ENCODE data around the gene ENTREP1.

The ENTREP1 gene

DNA sequence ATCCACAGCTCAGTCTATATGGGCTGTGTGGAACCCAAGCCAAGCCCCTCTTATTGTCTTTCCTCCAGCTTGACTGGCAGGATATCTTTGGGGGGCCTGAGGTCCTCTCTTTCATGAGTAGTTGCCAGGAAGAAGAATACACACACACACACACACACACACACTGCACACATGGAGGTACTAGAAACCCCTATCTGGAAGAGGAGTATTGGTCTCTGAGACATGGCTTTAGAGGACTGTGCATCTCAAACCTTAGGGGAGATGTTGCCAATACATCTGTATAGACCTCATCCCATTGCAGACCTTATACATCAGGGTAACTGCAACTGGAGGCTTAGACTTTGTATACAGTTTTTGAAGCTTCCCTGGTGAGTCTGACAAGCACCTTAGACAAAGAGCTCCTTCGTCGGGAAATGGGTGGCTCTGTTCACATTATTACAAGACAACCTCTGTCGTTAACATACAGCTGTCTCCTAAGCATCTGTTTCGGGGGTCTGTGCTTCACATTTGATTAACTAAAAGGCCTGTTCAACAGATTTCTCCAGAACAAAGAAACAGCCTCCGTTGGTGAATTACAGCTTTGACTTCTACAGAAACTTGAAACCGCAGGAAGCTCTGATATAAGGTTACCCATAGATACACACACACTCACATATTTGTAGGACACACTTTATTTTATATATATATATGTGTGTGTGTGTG, 5.5 kb upstream of the ENTREP1 start:
- no peak for DNase-seq

DNA sequence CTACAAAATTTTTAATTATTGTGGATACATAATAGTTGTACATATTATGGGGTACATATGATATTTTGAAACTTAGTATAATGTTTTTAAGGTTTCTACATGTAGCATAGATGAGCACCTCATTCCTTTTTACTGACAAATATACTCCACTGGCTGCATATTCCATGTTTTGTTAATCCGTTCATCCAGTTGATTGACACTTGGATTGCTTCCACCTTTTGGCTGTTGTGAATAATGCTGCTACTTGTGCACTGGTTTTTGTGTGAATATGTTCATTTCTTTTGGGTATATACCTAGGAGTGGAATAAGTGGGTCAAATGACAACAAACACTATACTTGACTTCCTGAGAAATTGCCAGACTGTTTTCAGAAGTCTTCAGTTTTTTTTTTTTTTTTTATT, 2.8 kb upstream of the ENTREP1 start:
- DNase-seq, result no peak

DNA sequence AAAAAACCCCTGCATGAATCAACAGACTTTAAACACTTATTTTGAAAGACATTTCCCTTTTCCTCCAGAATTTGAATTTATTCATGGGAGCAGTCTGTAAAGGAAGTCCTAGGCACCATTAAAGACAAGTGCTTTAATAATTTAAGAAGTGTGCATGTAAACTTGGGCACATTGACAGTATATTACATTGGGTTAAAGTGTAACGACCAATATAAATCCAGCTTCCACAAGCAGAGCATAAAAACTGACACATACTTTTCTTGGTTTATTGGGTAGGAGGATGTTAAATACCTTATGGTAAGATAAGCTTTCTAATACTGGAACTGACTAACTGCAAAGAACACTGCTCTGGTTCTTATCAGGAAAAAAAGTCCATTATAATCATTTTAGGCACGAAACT, 1.2 kb upstream of the ENTREP1 start:
- DNase-seq, result no peak

DNA sequence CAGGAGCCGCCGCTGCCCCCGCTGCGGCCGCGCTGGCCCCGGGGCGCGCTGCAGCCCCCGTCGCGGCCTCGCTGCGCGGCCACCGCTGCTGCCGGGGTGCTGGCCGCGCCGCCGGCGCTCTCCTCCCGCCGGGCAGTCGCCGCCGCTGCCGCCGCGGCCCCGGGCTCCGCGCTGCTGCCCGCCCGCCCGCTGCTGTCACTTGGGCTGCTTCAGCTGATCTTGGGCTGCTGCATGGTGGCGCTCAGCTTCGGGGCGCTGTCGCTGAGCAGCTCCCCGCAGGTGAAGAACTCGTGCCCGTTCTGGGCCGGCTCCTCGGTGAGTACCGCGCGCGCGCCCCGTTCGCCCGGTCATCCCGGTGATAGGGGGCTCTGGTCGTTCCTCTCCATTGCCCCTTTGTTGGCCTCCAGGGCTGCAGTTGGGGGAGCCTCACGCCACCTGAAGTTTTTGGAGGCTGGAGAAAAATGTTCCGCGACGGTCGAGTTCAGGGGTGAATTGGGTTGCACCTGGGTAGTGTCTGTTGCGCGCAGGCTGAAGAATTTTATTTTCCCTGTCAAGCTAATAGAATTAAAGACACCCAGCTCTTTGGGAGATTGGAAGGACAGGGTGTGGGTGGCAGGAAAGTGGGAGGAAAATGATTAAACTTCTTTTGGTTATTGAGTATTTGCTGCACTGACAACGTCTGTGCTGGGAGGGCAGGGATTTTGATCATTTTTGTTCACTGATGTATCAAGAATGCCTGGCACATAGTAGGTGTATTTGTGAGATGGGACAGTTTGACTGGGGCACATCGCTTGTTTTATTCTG, 596 bp downstream of the ENTREP1 start:
- DNase-seq, result no peak

DNA sequence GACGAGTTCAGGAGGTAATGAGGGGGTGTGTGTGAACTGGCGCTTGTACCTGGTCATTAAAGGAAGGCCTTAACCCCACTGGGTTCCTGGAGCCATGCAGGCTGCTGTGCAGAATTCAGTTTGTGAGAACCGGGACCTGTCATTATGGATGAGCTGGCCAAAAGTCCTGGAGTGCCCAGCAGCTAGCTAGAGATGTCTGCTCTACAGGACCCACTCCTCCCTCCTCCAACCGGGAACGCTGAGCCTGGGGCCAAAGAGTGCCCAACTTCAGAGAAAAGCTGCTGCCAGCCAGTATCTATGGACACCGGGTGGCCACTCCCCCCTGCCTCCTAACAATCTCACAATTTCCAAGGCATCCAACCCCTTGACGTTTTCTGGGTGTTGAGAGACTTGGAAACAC, 1.2 kb downstream of the ENTREP1 start:
- no peak for DNase-seq

DNA sequence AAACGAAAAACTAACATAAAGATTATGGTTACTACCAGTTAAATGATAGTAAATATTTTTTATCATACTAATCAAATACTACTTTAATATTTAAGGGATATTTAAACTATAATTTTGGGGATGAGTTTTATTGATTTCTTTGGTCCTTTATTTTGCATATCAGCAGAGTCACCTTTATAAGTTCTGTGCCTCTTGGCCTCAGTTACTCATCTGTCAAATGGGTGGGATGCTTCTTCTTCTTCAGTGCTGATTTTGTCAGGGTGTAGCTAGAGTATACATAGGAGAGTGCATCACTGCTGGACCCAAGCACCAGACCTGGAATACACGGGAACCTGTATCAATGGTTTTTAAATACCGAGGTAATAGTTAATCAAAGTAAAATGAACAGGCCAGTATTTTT, 5.6 kb downstream of the ENTREP1 start:
- no peak for DNase-seq

DNA sequence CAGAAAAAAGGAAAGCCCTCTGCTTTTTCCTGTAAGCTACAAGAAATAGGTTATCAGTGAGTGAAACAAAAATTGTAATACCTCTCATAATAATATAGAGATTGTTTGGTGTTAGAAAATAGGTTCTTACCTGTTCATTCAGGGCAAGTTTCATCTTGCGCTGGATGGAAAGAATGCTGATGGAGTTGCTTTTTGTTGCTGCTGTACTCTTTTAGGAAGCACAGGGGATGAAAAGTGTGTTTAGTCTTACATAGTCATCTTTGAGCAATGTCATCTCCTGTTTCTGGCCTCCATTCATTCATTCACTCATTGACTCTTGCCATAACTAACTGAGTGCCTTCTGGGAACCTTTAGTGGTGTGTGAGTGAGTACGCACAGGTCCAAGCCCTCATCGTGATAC, 6.4 kb downstream of the ENTREP1 start:
- DNase-seq, result no peak

DNA sequence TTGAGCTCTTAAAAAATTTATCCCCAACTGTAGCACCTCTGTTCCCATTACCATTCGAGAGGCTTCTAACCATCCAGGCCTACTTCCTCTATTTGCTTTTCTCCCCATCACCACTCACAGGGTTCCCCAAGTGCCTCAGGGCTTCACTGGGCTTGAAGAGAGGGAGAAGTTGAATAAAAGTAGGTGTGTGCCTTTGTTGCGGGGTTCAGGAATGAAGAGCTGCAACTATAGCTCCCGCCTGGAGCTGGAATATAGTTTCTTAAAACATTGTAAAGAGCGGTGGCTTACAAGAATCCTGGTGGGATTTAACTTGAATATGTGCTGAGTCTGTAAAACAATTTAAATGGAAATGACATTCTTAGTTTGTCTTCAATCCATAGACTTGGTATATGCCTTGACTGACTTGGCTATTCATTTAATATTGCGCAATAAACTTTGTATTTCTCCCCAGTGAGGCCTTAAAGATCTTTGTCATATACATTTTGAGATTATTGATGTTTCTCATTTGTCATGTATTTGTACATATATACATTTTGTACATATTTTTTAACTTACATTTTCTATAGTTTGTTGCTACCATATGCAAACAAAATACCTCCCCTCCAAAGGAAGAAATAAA, 7.2 kb downstream of the ENTREP1 start:
- no peak for DNase-seq

DNA sequence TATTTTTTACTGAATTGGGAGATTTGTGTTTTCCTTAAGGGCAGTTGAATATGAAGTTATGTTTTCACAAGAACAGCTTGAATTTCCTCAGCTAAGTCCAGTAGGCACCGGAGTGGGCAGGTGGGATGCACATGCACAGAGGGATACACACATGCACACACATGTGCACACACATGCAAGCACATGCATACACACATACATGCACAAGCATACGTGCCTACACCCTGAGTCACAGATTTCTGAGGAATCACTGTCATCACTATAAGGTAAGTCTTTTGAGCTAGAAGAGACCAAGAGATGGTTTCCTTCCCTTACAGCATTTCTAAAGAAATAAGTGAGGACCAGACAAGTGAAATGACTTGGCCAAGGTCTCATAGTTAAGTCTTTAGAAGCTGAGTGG, 8.7 kb downstream of the ENTREP1 start:
- no peak for DNase-seq

DNA sequence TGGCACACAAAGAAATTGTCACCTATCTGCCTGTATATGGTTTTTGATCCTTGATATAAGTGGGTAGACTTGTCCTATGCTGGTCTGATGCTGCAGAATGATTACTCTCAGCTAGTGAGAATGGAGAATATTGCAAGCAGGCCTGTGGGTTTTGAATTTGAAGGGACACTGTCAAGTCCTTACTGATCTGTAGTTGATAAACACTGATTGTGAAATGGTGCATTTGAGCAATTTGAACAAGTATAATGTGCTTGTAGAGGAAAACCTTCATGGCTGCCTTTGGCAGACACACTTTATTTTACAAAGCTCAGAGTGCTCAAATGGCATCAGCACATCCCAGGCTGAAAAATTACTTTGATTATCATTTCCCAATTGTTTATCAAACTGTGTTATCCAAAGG, 9.3 kb downstream of the ENTREP1 start:
- no peak for DNase-seq

DNA sequence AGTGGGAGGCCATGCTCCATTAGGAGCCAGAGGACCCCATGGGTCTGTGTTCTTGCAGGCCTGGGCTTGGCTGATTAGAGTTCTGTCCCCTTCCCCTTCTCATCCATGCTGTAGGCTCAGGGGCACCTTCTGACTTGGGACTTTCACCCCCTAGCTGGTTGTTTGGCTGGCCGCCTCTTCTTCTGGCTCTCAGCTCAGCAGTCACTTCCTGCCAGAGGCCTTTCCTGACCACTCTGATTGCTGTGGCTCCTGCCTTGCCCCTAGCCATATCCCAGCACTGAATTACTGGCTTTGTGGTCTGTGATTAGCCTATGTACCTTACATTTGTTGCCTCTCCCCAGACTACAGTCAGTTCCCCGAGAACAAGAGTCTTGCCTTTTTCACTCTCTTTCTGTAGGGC, 14.6 kb downstream of the ENTREP1 start:
- DNase-seq, result no peak

DNA sequence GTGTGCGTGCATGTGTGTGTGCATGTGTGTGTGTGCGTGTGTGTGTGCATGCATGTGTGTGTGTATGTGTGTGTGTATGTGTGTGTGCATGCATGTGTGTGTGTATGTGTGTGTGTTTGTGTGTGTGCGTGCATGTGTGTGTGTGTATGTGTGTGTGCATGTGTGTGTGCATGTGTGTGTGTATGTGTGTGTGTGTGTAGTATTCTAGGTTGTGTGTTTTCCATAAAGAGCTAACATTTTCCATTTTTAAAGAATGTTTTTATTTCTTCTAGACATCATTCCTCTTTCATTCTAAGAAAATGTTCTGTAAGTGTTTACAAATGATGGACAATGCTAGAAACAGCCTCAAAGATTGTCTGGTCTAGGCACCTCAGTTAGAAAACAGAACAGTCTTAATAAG, 15.6 kb downstream of the ENTREP1 start:
- no peak for DNase-seq

DNA sequence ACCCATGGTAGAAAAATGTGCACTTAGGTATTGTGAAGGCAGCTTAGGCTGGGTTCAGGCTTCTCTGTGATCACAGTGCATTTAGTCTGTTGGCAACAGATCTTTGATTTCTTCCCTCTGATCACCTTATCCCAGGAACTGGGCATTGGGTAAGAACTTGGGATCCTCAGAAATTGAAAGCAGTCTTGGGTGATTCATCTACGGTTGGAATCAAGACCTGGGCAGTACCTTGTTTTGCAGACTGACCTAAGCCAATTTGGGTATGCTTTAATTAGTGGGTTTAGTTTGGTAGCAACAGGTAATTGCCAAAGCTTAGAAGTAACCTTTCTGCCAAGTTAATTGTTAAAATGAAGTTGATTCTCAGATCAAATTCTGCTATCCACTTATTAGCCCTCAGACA, 17.8 kb downstream of the ENTREP1 start:
- DNase-seq, result no peak

DNA sequence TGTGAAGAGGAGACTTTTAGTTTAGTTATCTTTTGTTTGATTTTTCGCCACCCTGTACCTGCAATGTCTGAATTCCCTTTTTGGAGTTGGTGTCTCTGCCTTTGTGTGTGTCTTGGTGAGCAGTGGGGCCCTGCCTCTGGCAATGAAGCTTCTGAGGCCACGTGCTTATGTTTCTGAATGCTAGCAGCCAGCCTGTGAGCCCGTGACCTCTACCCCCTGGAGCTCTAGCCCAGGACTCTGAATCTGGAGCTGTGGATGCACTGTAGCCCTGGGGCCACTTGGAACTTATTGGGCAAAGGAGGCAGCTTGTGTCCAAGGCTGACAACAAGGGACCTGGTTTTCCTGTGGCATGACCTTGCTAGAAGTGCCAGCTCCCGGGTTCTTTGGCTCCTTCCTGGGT, 19.4 kb downstream of the ENTREP1 start:
- no peak for DNase-seq

DNA sequence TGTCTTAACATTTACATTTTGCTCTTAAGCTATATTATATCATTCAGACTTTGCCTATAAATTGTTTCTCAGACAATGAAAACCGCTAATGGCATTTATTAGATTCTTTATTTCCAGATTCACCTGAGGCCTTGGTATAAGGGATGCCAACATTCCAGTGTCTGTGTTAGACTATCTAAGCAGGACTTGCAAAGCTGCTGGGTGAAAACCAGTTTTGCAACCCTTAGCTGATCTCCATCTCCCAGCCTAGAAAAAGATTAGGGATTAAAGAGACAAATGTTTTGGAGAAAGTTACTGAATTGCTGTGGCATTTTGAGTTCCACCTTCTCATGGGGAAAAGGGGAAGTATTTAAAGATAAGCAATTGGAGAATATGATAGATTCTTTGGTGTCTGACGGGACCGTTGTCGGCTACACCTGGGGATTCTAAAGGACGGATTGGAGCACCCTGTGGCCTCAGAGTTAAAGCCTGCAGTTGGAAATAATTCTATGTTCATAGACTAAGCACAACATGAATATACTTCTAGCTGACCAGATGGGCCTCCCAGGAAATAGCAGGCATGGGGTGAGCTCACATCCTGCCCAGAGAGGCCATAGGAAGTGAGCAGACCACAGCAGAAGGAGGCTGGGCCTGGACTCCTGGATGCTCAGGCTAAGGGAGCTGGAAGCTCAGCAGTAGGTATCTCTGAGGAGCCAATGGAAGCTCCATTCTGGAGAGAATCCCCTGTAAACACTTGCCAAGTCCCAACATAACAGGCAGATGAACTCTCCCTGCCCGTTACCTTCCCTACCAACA, 21.8 kb downstream of the ENTREP1 start:
- no peak for DNase-seq

DNA sequence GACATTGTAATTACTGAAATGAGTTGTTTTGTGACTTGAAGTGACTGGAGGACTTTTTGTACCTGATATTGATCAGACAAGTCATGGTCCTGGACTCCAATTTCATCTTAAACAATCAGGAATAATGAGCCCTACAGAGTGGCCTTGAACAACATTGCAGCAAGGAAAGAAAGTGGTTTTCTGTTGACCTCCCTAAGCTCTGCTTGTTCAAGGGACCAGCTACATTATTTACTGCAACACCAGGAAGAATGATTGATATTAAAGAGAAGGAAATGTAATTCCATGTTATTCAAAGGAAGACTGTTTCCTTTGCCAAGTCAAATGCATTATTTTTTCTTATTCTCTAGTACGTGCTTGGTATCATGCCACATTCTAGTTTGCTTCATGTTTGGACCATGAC, 22.6 kb downstream of the ENTREP1 start:
- no peak for DNase-seq

DNA sequence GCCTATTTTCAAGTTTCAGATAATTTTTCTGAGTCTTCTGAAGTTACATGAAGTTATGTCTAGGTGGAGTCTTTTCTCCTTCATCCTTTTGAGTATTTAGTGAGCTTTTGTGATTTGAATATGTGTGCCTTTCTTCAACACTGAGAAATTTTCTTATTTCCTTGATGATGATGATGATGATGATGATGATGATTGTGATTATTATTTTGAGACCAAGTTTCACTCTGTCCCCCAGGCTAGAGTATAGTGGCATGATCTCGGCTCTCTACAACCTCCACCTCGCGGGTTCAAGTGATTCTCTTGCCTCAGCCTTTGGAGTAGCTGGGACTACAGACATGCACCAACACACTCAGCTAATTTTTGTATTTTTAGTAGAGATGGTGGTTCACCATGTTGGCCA, 26.2 kb downstream of the ENTREP1 start:
- no peak for DNase-seq

DNA sequence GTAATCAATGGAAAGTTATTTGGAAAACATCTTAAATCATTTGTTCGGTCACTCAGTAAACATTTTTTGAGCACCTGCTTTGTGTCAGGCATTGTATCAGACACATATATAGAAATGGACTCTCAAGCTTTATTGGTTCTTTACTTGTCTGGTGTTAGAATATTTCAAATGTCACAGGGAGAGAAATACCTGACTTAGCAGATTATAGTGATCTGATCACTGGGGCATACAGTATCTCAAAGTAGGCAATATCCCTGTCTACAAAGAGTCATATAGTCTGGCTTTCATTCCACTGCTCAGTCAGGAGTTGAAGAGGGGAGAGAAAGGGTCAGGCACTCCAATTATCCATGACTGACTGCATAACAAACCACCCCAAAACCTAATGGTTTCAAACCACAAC, 30.2 kb downstream of the ENTREP1 start:
- no peak for DNase-seq

DNA sequence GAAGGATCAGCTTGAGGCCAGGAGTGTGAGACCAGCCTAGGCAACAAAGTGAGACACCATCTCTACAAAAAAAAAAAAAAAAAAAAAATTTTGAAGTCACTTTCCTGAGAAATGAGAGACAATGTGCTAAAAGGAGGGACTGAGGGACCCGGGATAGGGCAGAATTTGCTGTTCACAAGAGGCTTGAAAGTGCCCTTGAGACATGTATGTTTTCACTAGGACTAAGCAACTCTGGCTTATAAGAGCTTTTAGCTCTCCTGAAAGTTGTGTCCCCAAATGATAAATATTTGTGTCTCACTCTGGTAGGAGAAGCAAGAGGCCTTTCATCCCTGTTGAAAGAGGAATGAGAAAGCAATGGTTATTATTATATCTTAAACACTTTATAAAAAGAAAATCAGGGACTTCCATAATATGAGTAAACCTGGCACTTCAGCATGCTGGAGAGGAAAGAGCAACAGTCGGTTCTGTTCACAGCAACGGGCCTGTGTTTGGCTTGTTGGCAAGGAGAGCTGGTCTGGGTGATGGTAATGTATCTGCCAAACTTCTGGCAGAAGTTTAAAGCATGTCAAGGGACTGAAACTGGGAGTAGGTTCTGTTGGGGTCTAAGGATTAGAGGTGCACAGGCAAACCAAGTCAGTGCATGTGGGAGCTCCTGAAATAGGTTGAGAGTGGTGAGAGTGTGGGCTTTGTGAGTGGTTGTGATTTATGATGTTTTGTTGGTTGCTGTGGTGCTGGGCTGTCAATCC, 32.2 kb downstream of the ENTREP1 start:
- no peak for DNase-seq

DNA sequence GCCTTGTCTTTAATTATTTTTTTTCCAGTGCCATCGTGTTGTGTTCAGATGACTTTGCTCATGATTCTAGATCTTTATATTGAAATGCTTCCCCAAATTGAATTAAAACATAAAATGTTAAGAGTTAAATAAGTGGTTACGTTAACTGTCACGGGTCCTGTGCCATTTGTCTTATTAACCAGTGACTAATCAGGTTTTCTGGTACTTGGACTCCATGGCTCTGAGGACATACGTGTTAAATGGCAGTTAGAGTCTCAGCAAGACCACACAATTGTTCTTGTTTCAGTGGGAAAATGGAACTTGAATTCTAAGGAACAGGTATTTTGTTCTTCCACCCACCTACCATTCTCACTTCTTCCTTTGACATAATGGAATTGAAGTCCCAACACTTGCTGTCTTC, 32.8 kb downstream of the ENTREP1 start:
- no peak for DNase-seq

DNA sequence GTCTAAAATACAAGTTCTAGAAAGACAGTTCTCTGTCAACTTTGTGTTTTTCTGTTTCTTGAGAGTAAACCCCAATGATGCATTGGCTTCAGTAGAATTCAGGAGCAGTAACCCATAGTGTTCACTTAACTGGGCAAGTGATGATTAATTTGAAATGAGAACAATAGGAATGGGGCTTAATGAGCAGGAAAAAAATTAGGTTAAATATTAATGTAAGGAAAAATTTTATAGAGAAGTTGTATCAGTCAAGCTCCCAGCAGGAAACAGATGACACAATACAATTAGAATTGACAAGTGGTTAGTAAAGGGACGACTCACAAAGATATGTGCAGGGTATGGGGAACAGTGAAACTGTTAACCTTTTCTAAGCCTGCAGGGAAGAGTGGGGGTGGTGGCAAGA, 38.2 kb downstream of the ENTREP1 start:
- DNase-seq, result no peak

DNA sequence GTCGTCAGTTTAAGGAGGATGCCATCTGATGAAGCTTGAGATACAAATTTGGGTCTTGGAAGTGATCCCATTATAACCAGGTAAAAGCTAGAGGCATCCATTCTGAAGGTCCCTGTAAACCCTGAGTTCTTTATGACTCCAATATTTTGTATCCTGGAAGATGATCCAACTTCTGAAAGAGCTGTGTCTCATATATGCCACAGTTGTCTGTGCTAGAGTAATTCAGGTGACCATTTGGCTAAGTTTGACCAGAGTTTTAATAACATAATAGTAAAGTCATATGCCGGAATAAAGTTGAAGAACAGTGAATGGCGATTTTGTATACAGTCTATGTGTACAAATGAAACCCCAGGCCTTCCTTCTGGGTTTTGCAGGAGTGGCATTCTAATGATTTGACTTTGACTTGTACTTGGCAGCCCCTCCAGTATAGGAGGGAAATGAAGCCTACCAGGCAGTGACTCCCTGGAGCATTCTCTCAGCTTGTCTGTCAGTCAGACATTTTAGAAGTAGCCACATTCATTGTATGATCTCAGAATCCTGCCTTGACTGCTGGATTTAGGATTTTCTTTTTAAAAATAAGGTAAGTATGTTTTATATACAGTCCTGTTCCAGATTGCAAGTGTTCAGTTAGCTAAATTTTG, 39.6 kb downstream of the ENTREP1 start:
- DNase-seq, result no peak

Data from SHP77 treated with DMSO at 0.1 percent for 48 hours (cell line).